ENCODE data around the gene APBA2. TPM values are rescaled to one million over a fixed set of nuclear protein-coding genes. Genes with fewer than 3 reads are reported as not detected.

Gene APBA2
- total RNA-seq, 1 donor from 2014 or later, result 51.4 TPM

- H3K4me3 ChIP-seq (ENCODE audit: low read depth, low read length), result no peak overlapping the region
- DNase-seq (ENCODE audit: low read depth), result no peak
Observed at GRCh38 chr15:29116970-29117700, 231.4 kb downstream of the APBA2 start.

GRCh38 chr15:29117778-29118177 lies 232.0 kb downstream of the APBA2 start:
- Histone ChIP-seq H3K36me3 (ENCODE audit: control insufficient read depth, insufficient read depth, low read length) (no peaks in the 10 kb centered on the region), H3K27me3 (ENCODE audit: control insufficient read depth, insufficient read depth, low read length) (peaks cover 2% of the 10 kb centered on the region), H3K4me3 (ENCODE audit: low read depth, low read length) (no peak overlapping the region)
- TF ChIP-seq CTCF (IDR thresholded peaks at IDR 0.05; ENCODE audit: insufficient read depth, low read length, poor library complexity, severe bottlenecking), result no peak
- DNase-seq (ENCODE audit: low read depth), result no peak

More at GRCh38 chr15:29116970-29117700, 231.4 kb downstream of the APBA2 start:
- H3K27me3 ChIP-seq (ENCODE audit: control insufficient read depth, insufficient read depth, low read length), result peaks cover 2% of the 10 kb centered on the region
- TF ChIP-seq CTCF (IDR thresholded peaks at IDR 0.05; ENCODE audit: insufficient read depth, low read length, poor library complexity, severe bottlenecking), result no peak
- no peaks in the 10 kb centered on the region for H3K36me3 ChIP-seq (ENCODE audit: control insufficient read depth, insufficient read depth, low read length)

GRCh38 chr15:29119847-29120246 lies 234.1 kb downstream of the APBA2 start:
- H3K27me3 ChIP-seq (ENCODE audit: control insufficient read depth, insufficient read depth, low read length), result no peaks in the 10 kb centered on the region
- TF ChIP-seq CTCF (IDR thresholded peaks at IDR 0.05; ENCODE audit: insufficient read depth, low read length, poor library complexity, severe bottlenecking), result no peak
- no peak overlapping the region for H3K4me3 ChIP-seq (ENCODE audit: low read depth, low read length)
- DNase-seq (ENCODE audit: low read depth), result no peak
- no peaks in the 10 kb centered on the region for H3K36me3 ChIP-seq (ENCODE audit: control insufficient read depth, insufficient read depth, low read length)

- no peak overlapping the region for H3K4me3 ChIP-seq (ENCODE audit: low read depth, low read length)
- DNase-seq (ENCODE audit: low read depth), result no peak
- no peak for TF ChIP-seq CTCF (IDR thresholded peaks at IDR 0.05; ENCODE audit: insufficient read depth, low read length, poor library complexity, severe bottlenecking)
- no peaks in the 10 kb centered on the region for H3K36me3 ChIP-seq (ENCODE audit: control insufficient read depth, insufficient read depth, low read length)
- no peaks in the 10 kb centered on the region for H3K27me3 ChIP-seq (ENCODE audit: control insufficient read depth, insufficient read depth, low read length)
Observed at GRCh38 chr15:29120593-29121368, 235.0 kb downstream of the APBA2 start.

- no peak for TF ChIP-seq CTCF (IDR thresholded peaks at IDR 0.05; ENCODE audit: insufficient read depth, low read length, poor library complexity, severe bottlenecking)
- H3K36me3 ChIP-seq (ENCODE audit: control insufficient read depth, insufficient read depth, low read length), result no peaks in the 10 kb centered on the region
Observed at GRCh38 chr15:29121369-29121656, 235.5 kb downstream of the APBA2 start.

More at GRCh38 chr15:29121369-29121656, 235.5 kb downstream of the APBA2 start:
- no peak overlapping the region for H3K4me3 ChIP-seq (ENCODE audit: low read depth, low read length)
- H3K27me3 ChIP-seq (ENCODE audit: control insufficient read depth, insufficient read depth, low read length), result no peaks in the 10 kb centered on the region
- DNase-seq (ENCODE audit: low read depth), result no peak
